AG04450 (cell line): ENCODE data around the gene OPHN1. TPM values are rescaled to one million over a fixed set of nuclear protein-coding genes. Genes with fewer than 3 reads are reported as not detected.

Experiments used
- CTCF ChIA-PET: fragments of 300-600, 350-600 bp; formaldehyde crosslinking; extraction: SDS; loops from one replicate; lab custom pipeline; 2022; ENCODE audit warnings: antibody characterized with exemption, inconsistent platforms; lab: Charles Lee
- POLR2A ChIA-PET: fragments of 350-600 bp; formaldehyde crosslinking; extraction: SDS; loops from one replicate; lab custom pipeline; 2021; ENCODE audit warnings: antibody characterized with exemption, inconsistent platforms; lab: Yijun Ruan, JAX
- DNase-seq: peaks from one replicate; pipeline ENCODE4 v3.0.0-alpha.2; 2011; ENCODE audit warnings: low read depth, low spot score
- H3K27ac ChIP-seq: one replicate; pipeline ENCODE4 v1.5.1; 2012; ENCODE audit warnings: low read depth, low read length, control low read depth
- H3K27me3 ChIP-seq: one replicate; pipeline ENCODE4 v1.6.0; 2012; ENCODE audit warnings: low read length; ENCODE audit not compliant: control insufficient read depth, insufficient read depth
- H3K4me3 ChIP-seq: 2 replicates; pipeline ENCODE4 v1.5.1; 2011; ENCODE audit warnings: mild to moderate bottlenecking, low read depth, low read length, control low read depth
- H3K9me3 ChIP-seq: 2 replicates; pipeline ENCODE4 v1.5.1; 2012; ENCODE audit warnings: low read length; ENCODE audit not compliant: control insufficient read depth, insufficient read depth
- polyA minus RNA-seq: library from RNA; depleted of rRNA, polyadenylated mRNA; stranded (reverse); fragments of >200 nt; gene quantifications from 2 replicates; pipeline ENCODE4 v1.2.3, GENCODE V29; 2011; rRNA and poly(A)+ RNA removed
- polyA plus RNA-seq: library from polyadenylated mRNA; depleted of rRNA; stranded (reverse); fragments of >200 nt; gene quantifications from 2 replicates; pipeline ENCODE4 v1.2.3, GENCODE V29; 2011; rRNA removed
- TF ChIP-seq, protein P1 (sequence below): IDR thresholded peaks from 2 replicates; pipeline ENCODE4 v1.5.1; 2011; ENCODE audit warnings: low read depth, low read length, control low read depth, inconsistent platforms

The OPHN1 gene, protein sequence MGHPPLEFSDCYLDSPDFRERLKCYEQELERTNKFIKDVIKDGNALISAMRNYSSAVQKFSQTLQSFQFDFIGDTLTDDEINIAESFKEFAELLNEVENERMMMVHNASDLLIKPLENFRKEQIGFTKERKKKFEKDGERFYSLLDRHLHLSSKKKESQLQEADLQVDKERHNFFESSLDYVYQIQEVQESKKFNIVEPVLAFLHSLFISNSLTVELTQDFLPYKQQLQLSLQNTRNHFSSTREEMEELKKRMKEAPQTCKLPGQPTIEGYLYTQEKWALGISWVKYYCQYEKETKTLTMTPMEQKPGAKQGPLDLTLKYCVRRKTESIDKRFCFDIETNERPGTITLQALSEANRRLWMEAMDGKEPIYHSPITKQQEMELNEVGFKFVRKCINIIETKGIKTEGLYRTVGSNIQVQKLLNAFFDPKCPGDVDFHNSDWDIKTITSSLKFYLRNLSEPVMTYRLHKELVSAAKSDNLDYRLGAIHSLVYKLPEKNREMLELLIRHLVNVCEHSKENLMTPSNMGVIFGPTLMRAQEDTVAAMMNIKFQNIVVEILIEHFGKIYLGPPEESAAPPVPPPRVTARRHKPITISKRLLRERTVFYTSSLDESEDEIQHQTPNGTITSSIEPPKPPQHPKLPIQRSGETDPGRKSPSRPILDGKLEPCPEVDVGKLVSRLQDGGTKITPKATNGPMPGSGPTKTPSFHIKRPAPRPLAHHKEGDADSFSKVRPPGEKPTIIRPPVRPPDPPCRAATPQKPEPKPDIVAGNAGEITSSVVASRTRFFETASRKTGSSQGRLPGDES
- polyA plus RNA-seq (5.0 and 6.7 TPM in 2 replicates), polyA minus RNA-seq (13.7 and 15.0 TPM in 2 replicates)

DNA sequence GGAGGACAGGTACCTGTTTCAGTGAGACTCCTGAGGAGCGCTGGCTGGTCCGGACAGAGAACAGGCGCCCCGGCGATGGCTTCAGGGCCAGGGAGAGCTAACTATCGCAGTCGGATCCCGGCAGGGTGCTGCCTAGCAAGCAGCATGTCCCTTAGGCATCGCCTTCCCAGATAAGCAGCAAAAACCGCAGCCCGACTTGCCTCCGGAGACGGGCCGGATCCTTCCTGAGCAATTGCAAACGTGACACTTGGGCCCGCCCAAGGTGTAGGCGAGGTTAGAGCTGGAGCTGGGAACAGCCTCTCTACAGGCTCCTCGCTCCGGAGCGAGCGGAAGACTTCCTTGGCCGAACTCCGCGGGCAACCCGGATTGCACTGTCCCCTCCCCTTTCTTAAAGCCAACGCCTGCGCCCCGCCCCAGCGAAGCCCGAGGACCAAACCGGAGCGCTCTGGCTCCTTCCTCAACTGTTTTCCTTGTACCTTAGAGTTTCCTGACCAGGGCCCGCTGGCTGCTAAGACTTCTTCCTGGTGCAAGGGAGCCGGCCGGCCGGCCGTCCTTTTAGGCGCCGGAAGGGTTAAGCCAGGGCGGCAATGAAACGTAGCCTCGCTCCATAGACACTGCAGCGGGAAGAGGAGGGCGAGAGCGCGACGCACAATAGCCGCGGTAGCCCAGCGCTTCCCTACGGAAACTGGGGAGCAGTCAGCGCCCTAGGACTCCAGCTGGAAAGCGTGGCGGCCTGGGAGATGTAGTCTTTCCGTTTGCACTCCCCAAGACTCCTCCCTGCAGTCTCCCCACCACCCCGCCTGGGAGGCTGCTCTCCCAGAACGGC is at the start of gene OPHN1:
Gene OPHN1, minus strand, starts transcription at position 341 of the 826 bp plus-strand sequence. CDS start 475 bp downstream, outside the sequence.
- Histone ChIP-seq H3K9me3 (no peaks in the 10 kb centered on the region), H3K27me3 (no peaks in the 10 kb centered on the region), H3K27ac (peak within 1 kb of the TSS; percentile 81), H3K4me3 (peak within 1 kb of the TSS; percentile 67)
- no peak for DNase-seq
- ChIA-PET CTCF (interaction anchor here (0.8 kb wide), 1 partner anchor 29 kb away, joined by 3 read pairs; no protein-coding TSS in a partner anchor), POLR2A (interaction anchor here (1.2 kb wide), 2 partner anchors 68 to 147 kb away, joined by 3 read pairs; no protein-coding TSS in a partner anchor)
- TF ChIP-seq, protein P1, sequence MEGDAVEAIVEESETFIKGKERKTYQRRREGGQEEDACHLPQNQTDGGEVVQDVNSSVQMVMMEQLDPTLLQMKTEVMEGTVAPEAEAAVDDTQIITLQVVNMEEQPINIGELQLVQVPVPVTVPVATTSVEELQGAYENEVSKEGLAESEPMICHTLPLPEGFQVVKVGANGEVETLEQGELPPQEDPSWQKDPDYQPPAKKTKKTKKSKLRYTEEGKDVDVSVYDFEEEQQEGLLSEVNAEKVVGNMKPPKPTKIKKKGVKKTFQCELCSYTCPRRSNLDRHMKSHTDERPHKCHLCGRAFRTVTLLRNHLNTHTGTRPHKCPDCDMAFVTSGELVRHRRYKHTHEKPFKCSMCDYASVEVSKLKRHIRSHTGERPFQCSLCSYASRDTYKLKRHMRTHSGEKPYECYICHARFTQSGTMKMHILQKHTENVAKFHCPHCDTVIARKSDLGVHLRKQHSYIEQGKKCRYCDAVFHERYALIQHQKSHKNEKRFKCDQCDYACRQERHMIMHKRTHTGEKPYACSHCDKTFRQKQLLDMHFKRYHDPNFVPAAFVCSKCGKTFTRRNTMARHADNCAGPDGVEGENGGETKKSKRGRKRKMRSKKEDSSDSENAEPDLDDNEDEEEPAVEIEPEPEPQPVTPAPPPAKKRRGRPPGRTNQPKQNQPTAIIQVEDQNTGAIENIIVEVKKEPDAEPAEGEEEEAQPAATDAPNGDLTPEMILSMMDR: no peak

DNA sequence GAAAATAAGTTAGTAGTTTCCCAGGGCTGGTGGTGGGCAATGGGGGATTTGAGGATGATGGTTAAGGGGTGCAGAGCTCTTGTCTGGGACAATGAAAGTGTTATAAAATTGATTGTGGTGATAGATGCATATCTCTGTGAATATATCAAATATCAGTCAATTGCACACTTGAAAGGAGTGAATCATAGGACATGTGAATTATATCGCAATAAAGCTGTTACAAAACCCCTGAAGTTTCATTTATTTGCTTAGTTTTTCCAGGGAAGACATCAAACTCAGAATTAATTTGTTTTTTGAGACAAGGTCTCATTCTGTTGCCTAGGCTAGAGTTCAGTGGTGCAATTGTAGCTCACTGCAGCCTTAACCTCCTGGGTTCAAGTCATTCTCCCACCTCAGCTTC is 47.7 kb upstream of the OPHN1 start:
- TF ChIP-seq, protein P1: no peak
- H3K27ac ChIP-seq: no peak overlapping the region
- H3K4me3 ChIP-seq: no peak overlapping the region
- H3K27me3 ChIP-seq: no peaks in the 10 kb centered on the region
- CTCF ChIA-PET: interaction anchor here (1.5 kb wide), 1 partner anchor 284 kb away, joined by 4 read pairs; no protein-coding TSS in a partner anchor
- no peaks in the 10 kb centered on the region for H3K9me3 ChIP-seq
- POLR2A ChIA-PET: no interaction called here
- DNase-seq: no peak

DNA sequence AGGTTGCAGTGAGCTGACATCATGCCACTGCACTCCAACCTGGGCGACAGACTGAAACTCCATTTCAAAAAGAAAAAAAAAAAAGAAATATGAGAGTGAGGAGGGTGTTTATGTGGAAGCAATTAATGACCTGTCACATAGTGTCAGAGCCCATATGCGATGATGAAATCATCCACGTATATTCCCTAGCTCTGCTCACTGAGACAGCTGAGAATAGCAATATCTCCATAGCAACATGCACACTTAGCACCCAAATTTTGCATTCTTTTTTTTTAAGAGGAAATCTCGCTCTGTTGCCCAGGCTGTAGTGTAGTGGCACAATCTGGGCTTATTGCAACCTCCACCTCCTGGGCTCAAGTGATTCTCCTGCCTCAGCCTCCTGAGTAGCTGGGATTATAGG is 31.5 kb upstream of the OPHN1 start:
- CTCF ChIA-PET: interaction anchor here (1.5 to 1.6 kb wide), 2 partner anchors 268 to 281 kb away, joined by 5 to 8 read pairs; no protein-coding TSS in a partner anchor
- Histone ChIP-seq H3K27ac (no peak overlapping the region), H3K9me3 (no peaks in the 10 kb centered on the region), H3K27me3 (no peaks in the 10 kb centered on the region), H3K4me3 (no peak overlapping the region)
- TF ChIP-seq, protein P1: no peak
- POLR2A ChIA-PET: no interaction called here
- no peak for DNase-seq

DNA sequence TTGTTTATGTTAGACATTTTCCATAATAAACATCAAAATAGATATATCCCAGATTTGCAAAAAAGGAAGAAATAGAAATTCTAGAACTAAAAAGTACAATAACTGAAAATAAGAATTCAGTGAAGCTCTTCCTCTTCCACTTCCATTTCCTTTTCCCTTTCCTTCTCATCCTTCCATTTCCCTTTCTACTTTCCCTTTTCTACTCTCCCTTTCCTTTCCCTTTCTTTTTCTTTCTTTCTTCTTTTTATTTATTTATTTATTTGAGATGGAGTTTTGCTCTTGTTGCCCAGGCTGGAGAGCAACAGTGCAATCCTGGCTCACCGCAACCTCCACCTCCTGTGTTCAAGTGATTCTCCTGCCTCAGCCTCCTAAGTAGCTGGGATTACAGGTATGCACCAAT is 30.6 kb upstream of the OPHN1 start:
- no peak overlapping the region for H3K4me3 ChIP-seq
- no peak for DNase-seq
- no peaks in the 10 kb centered on the region for H3K9me3 ChIP-seq
- POLR2A ChIA-PET: no interaction called here
- H3K27me3 ChIP-seq: no peaks in the 10 kb centered on the region
- no peak overlapping the region for H3K27ac ChIP-seq
- CTCF ChIA-PET: interaction anchor here (1.6 to 2.0 kb wide), 2 partner anchors 267 to 281 kb away, joined by 5 to 10 read pairs; no protein-coding TSS in a partner anchor
- TF ChIP-seq, protein P1: no peak
